Measurements from ENCODE around the gene SKOR1.

The SKOR1 gene

DNA sequence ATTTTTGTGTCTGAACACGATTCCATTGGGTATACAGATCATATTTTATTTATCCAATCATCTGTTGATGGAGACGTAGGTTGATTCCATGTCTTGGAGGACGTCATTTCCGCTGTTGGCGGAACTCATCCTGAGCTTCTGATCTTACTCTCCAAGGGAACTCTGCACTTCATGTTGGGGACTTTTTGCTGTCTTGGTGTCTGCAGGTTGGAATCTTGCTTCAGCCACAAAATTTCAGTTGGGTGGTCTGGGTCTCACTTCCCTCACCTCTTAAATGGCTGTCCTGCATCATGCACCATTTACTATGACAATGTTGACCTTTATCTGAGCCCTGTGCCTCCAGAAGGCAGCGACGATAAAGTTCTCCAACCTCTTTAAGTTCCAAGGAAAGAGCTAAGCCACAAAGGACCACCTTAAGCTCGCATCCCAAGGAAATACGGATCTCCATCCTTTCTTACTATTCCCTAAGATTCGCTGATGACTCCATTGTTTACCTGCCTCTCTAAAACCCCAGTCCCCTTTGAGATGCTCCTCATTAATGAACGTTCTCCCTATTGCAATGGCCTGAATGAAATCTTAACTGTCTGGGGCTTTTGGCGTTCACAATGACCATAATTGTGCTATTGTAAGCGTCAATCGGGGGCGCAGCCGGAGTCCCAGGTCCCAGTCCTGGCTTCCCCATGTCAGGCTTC, 37.6 kb downstream of the SKOR1 start:
- TF ChIP-seq CTCF (IDR thresholded peaks at IDR 0.05; ENCODE audit: control insufficient read depth, extremely low read depth, insufficient read depth), result no peak
- DNase-seq (ENCODE audit: low read depth), result no peak
- no peak overlapping the region for H3K4me3 ChIP-seq (ENCODE audit: low read depth, low read length)

- no peak for DNase-seq (ENCODE audit: low read depth)
These were observed 38.2 kb downstream of the SKOR1 start for GRCh38 chr15:67863442-67863987.

DNA sequence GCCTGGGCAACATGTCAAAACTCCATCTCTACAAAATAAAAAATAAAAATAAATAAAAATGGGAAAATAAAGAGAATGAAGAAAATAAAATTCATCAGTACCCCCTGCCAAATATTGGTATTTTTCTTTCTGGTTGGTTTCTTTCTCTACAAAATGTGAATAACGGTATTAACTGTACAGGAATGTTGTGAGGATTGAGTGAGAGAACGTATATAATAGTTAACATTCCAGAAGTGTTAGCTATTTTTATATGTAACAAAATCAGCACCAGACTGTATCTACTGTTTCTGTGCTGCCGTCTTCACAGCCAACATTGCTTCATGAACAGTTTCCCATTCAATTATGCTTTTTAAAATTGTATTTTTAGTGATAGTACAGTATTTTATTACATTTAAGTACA, 40.0 kb downstream of the SKOR1 start:
- DNase-seq (ENCODE audit: low read depth), result no peak
- H3K4me3 ChIP-seq (ENCODE audit: low read depth, low read length), result no peak overlapping the region
- no peak for TF ChIP-seq CTCF (IDR thresholded peaks at IDR 0.05; ENCODE audit: control insufficient read depth, extremely low read depth, insufficient read depth)

More at GRCh38 chr15:67863442-67863987, 38.2 kb downstream of the SKOR1 start:
- TF ChIP-seq CTCF (IDR thresholded peaks at IDR 0.05; ENCODE audit: control insufficient read depth, extremely low read depth, insufficient read depth), result peak; percentile 86
- H3K4me3 ChIP-seq (ENCODE audit: low read depth, low read length), result peak overlapping the region; percentile 36

DNA sequence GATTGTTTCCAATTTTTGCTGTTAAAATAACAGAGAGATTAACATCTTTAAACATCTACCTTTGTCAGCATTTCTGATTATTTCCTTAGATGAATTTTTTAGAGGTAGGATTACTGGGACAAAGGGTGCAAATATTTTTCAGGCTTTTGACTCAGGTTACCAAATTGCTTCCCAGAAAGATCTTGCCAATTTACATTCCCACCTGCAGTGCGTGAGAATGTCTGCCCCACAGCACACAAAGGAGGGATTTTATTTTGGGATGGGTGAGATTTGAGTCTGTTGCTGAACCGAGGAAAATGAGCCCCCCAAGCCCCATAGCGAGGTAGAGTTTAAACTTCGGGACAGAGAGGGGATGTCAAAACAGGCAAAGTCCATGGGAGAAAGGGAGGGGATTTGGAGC, 40.5 kb downstream of the SKOR1 start:
- no peak for DNase-seq (ENCODE audit: low read depth)
- no peak for TF ChIP-seq CTCF (IDR thresholded peaks at IDR 0.05; ENCODE audit: control insufficient read depth, extremely low read depth, insufficient read depth)
- no peak overlapping the region for H3K4me3 ChIP-seq (ENCODE audit: low read depth, low read length)

- H3K4me3 ChIP-seq (ENCODE audit: low read depth, low read length), result no peak overlapping the region
- DNase-seq (ENCODE audit: low read depth), result no peak
- TF ChIP-seq CTCF (IDR thresholded peaks at IDR 0.05; ENCODE audit: control insufficient read depth, extremely low read depth, insufficient read depth), result no peak
These were observed 44.4 kb downstream of the SKOR1 start for GRCh38 chr15:67869701-67870100.

GRCh38 chr15:67870868-67871408, 45.6 kb downstream of the SKOR1 start:
- no peak overlapping the region for H3K4me3 ChIP-seq (ENCODE audit: low read depth, low read length)
- DNase-seq (ENCODE audit: low read depth), result no peak
- no peak for TF ChIP-seq CTCF (IDR thresholded peaks at IDR 0.05; ENCODE audit: control insufficient read depth, extremely low read depth, insufficient read depth)
